ENCODE data around the gene HMX3.

GRCh38 chr10:123149568-123150270 is 13.9 kb downstream of the HMX3 start:
- TF ChIP-seq POLR2A (IDR thresholded peaks at IDR 0.05) (no peak), CTCF (IDR thresholded peaks at IDR 0.05) (no peak)

Data from lower leg skin (tissue), 3 donors.